Retinal pigment epithelial cell (primary cell): ENCODE measurements around the gene KRT84.

Experiments used
- DNase-seq: peaks from one replicate; pipeline ENCODE4 v3.0.0-alpha.2; 2010; ENCODE audit warnings: low read depth
- H3K4me3 ChIP-seq: 2 replicates; pipeline ENCODE4 v1.5.1; 2011; ENCODE audit warnings: mild to moderate bottlenecking, low read length, control low read depth, moderate library complexity
- CTCF ChIP-seq: conservative IDR thresholded peaks from 2 replicates; pipeline ENCODE4 v1.5.1; 2011; ENCODE audit warnings: low read depth, low read length, control low read depth, inconsistent platforms

Gene KRT84

GRCh38 chr12:52407918-52408317 is 22.5 kb upstream of the KRT84 start:
- no peak for TF ChIP-seq CTCF
- H3K4me3 ChIP-seq = no peak overlapping the region
- no peak for DNase-seq

GRCh38 chr12:52405922-52406385 is 20.5 kb upstream of the KRT84 start, which contains the start of gene KRT82:
Gene KRT82 (minus strand): TSS chr12:52406335. CDS start chr12:52406277, 58 bp downstream.
- no peak for DNase-seq

GRCh38 chr12:52404951-52405350 is 19.5 kb upstream of the KRT84 start:
- no peak overlapping the region for H3K4me3 ChIP-seq
- TF ChIP-seq CTCF = no peak
- no peak for DNase-seq

More at GRCh38 chr12:52405922-52406385, 20.5 kb upstream of the KRT84 start, which contains the start of gene KRT82:
- no peak within 1 kb of the TSS for H3K4me3 ChIP-seq
- TF ChIP-seq CTCF = no peak

GRCh38 chr12:52403561-52403960 is 18.1 kb upstream of the KRT84 start:
- no peak for DNase-seq
- TF ChIP-seq CTCF = no peak
- H3K4me3 ChIP-seq = no peak overlapping the region

- H3K4me3 ChIP-seq = no peak overlapping the region
- TF ChIP-seq CTCF = no peak
- no peak for DNase-seq
These were observed 17.6 kb upstream of the KRT84 start for GRCh38 chr12:52402873-52403540.

GRCh38 chr12:52402377-52402776 is 16.9 kb upstream of the KRT84 start:
- no peak for TF ChIP-seq CTCF
- DNase-seq = no peak
- H3K4me3 ChIP-seq = no peak overlapping the region

GRCh38 chr12:52401926-52402325 is 16.5 kb upstream of the KRT84 start:
- no peak overlapping the region for H3K4me3 ChIP-seq
- TF ChIP-seq CTCF = no peak
- no peak for DNase-seq
